Tibial nerve (tissue), 3 donors: Measurements from ENCODE around the gene GUCY1B1.

Source experiments
- CTCF ChIP-seq, 5 experiments: fragments of 200-600 bp in 3 of 5; fragments of 450-650 bp in 2 of 5; sonication (generic) in 3 of 5; IDR thresholded peaks; one replicate each; pipeline ENCODE4 v1.5.1; 2016 to 2019; ENCODE audit warnings: antibody characterized with exemption in 5 of 5, mild to moderate bottlenecking in 3 of 5, moderate library complexity in 2 of 5
- POLR2A ChIP-seq, 2 donors: fragments of 450-650 bp; IDR thresholded peaks; one replicate each; pipeline ENCODE4 v1.6.1; 2017; ENCODE audit warnings: antibody characterized with exemption in 2 of 2, mild to moderate bottlenecking in 2 of 2, moderate library complexity in 2 of 2

GRCh38 chr4:155787113-155787710 lies 28.4 kb downstream of the GUCY1B1 start:
- TF ChIP-seq CTCF (IDR thresholded peaks at IDR 0.05), result peak; percentile 43 to 73 (median 62)
- TF ChIP-seq POLR2A (IDR thresholded peaks at IDR 0.05), result no peak
